ENCODE results near the gene SIN3B.

DNA sequence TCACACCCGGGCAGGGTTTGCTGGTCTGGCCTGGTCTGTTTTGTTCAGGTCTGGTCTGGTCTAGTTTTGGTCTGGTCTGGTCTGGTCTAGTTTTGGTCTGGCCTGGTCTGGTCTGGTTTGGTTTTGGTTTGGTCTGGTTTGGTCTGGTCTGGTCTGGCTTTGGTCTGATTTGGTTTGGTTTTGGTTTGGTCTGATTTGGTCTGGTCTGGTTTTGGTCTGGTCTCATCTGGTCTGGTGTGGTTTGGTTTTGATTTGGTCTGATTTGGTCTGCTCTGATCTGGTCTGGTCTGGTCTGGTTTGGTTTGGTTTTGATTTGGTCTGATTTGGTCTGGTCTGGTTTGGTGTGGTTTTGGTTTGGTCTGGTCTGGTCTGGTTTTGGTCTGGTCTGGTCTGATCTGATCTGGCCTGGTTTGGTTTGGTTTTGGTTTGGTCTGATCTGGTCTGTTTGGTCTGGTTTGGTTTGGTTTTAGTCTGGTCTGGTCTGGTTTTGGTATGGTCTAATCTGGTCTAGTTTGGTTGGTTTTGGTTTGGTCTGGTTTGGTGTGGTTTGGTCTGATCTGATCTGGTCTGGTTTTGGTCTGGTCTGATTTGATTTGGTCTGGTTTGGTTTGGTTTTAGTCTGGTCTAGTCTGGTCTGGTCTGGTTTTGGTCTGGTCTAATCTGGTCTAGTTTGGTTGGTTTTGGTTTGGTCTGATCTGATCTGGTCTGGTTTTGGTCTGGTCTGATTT, 45.2 kb downstream of the SIN3B start:
- TF ChIP-seq, protein P1, sequence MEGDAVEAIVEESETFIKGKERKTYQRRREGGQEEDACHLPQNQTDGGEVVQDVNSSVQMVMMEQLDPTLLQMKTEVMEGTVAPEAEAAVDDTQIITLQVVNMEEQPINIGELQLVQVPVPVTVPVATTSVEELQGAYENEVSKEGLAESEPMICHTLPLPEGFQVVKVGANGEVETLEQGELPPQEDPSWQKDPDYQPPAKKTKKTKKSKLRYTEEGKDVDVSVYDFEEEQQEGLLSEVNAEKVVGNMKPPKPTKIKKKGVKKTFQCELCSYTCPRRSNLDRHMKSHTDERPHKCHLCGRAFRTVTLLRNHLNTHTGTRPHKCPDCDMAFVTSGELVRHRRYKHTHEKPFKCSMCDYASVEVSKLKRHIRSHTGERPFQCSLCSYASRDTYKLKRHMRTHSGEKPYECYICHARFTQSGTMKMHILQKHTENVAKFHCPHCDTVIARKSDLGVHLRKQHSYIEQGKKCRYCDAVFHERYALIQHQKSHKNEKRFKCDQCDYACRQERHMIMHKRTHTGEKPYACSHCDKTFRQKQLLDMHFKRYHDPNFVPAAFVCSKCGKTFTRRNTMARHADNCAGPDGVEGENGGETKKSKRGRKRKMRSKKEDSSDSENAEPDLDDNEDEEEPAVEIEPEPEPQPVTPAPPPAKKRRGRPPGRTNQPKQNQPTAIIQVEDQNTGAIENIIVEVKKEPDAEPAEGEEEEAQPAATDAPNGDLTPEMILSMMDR (IDR thresholded peaks at IDR 0.05) = no peak
- no peak for TF ChIP-seq POLR2A (IDR thresholded peaks at IDR 0.05)

Data from adrenal gland (tissue), 5 donors.